ENCODE measurements around the gene CBX8. TPM values are rescaled to one million over a fixed set of nuclear protein-coding genes. Genes with fewer than 3 reads are reported as not detected.
A peak's percentile ranks its signal among the peaks of the same experiment; 100 is the strongest.

The CBX8 gene
- total and polyA plus RNA-seq, 2 of the 8 experiments (the other 6 are each of a cell fraction or from before 2014, with no cell fraction given), result 0.09 to 2.1 TPM

- FAIRE-seq, result no peak
- Histone ChIP-seq H2AFZ (ENCODE audit: low read length) (no peak overlapping the region), H3K27me3 (replicated peaks in 1 of 4; ENCODE audit: control insufficient read depth in 3 of 4, extremely low read depth in 1 of 4, insufficient read depth in 3 of 4, low read length in 3 of 4) (peaks cover 61 to 97% (median 94%) of the 10 kb centered on the region in 4 experiments), H3K79me2 (ENCODE audit: control insufficient read depth in 1 of 2, insufficient read depth in 2 of 2, low read length in 2 of 2) (no peaks in the 10 kb centered on the region), H3K79me1 (ENCODE audit: low read depth, low read length) (no peaks in the 10 kb centered on the region), H4K8ac (ENCODE audit: extremely low read depth, insufficient read depth, low read length) (no peak overlapping the region), H2BK20ac (ENCODE audit: low read length) (no peak overlapping the region), H3K4ac (replicated peaks; ENCODE audit: insufficient read length, low read depth, low read length) (no peak overlapping the region), H2AK5ac (ENCODE audit: low read depth, low read length) (no peak overlapping the region), H3K18ac (ENCODE audit: extremely low read depth, low read length) (no peak overlapping the region), H2BK5ac (ENCODE audit: low read depth, low read length) (no peak overlapping the region), H4K5ac (ENCODE audit: insufficient read length, low read depth, low read length) (no peak overlapping the region), H3K27ac (ENCODE audit: low read depth, low read length) (no peak overlapping the region), H3K23me2 (ENCODE audit: low read depth, low read length) (peaks cover 15% of the 10 kb centered on the region; the same call in 1 of the 2 replicates), H2BK120ac (replicated peaks; ENCODE audit: low read depth, low read length) (no peak overlapping the region), H3K56ac (replicated peaks; ENCODE audit: insufficient read length, low read depth, low read length) (no peak overlapping the region), H3K4me2 (ENCODE audit: insufficient read depth in 1 of 2, low read depth in 2 of 2, low read length in 2 of 2) (peak overlapping the region; percentile 76 to 82; a peak in 3 of 4 replicates), H2BK12ac (ENCODE audit: low read depth, low read length) (no peak overlapping the region), H3K4me3 (ENCODE audit: extremely low read depth in 1 of 4, insufficient read depth in 2 of 4, low read depth in 3 of 4, low read length in 4 of 4) (peak overlapping the region in 1 of 4 experiments; percentile 59; a peak in 2 of 8 replicates), H3K9me3 (ENCODE audit: insufficient read depth in 2 of 2, low read depth in 1 of 2, low read length in 1 of 2) (no peaks in the 10 kb centered on the region), H2BK15ac (ENCODE audit: low read length) (no peak overlapping the region), H3K4me1 (replicated peaks in 1 of 4; ENCODE audit: control insufficient read depth in 3 of 4, insufficient read depth in 4 of 4, low read length in 3 of 4) (peaks cover 6 to 53% (median 35%) of the 10 kb centered on the region in 4 experiments), H4K20me1 (replicated peaks in 1 of 2; ENCODE audit: control insufficient read depth in 1 of 2, insufficient read depth in 2 of 2, low read length in 2 of 2) (peaks cover 7 to 13% of the 10 kb centered on the region in 2 experiments), H4K91ac (replicated peaks; ENCODE audit: insufficient read length, low read length) (no peak overlapping the region), H3K14ac (ENCODE audit: insufficient read length) (no peak overlapping the region), H3K9ac (replicated peaks in 1 of 4; ENCODE audit: extremely low read depth in 1 of 4, low read depth in 3 of 4, low read length in 3 of 4) (no peak overlapping the region), H3K23ac (ENCODE audit: insufficient read length) (no peak overlapping the region), H3K36me3 (ENCODE audit: control insufficient read depth in 2 of 4, insufficient read depth in 4 of 4, low read length in 3 of 4) (peaks cover 0 to 4% (median 0%) of the 10 kb centered on the region in 4 experiments; a peak in 1 of 8 replicates)
- CTCF ChIA-PET (ENCODE audit: partially characterized antibody), result interaction anchor here (1.0 to 24.7 kb wide), 9 partner anchors 9 to 121 kb away, joined by 3 to 576 read pairs (median 10); partner anchors contain the start of gene CBX8
- WGBS, 2 experiments (ENCODE audit: extremely low coverage in 1 of 2, insufficient coverage in 1 of 2, insufficient read length in 1 of 2, insufficient replicate concordance in 2 of 2, low coverage in 1 of 2, low lambda C conversion rate in 2 of 2, missing lambda C conversion rate in 1 of 2), result 7% methylated on average over 7 of the region's 7 CpGs; no CpG with 5 or more reads in 1 of the 2 experiments
- DNase-seq (ENCODE audit: low read depth in 1 of 2, low spot score in 2 of 2), result no peak
- POLR2A ChIA-PET (ENCODE audit: partially characterized antibody), result interaction anchor here (1.7 to 15.2 kb wide), 3 partner anchors 9 to 43 kb away, joined by 6 to 374 read pairs (median 17); no protein-coding TSS in a partner anchor
- TF ChIP-seq USF2 (IDR thresholded peaks at IDR 0.05; ENCODE audit: low read length) (no peak), CEBPB (IDR thresholded peaks at IDR 0.05; ENCODE audit: low read depth, low read length) (no peak), ATF2 (IDR thresholded peaks at IDR 0.05; ENCODE audit: low read length) (no peak), CTBP2 (IDR thresholded peaks at IDR 0.05; ENCODE audit: borderline replicate concordance, insufficient read depth, insufficient read length, low read length) (no peak), NANOG (IDR thresholded peaks at IDR 0.05; ENCODE audit: insufficient read depth, low read depth, low read length, poor library complexity, severe bottlenecking) (no peak), E2F6 (IDR thresholded peaks at IDR 0.05) (no peak), MAFK (IDR thresholded peaks at IDR 0.05; ENCODE audit: low read depth, low read length) (no peak), HDAC6 (IDR thresholded peaks at IDR 0.05; ENCODE audit: low read depth, low read length) (no peak), CBX8 (IDR thresholded peaks at IDR 0.05; ENCODE audit: borderline replicate concordance, low read depth, low read length) (no peak), BCL11A (IDR thresholded peaks at IDR 0.05; ENCODE audit: low read depth in 2 of 2, low read length in 2 of 2) (no peak)
These were observed 36.2 kb upstream of the CBX8 start for GRCh38 chr17:79833110-79833450.

Measured in H1 (cell line).